NT2/D1 (cell line): ENCODE data around the gene BRPF3.
A peak's percentile ranks its signal among the peaks of the same experiment; 100 is the strongest.

Source experiments
- DNase-seq: peaks from one replicate; pipeline ENCODE4 v3.0.0-alpha.2; 2011; ENCODE audit warnings: low read depth, low spot score
- H3K27me3 ChIP-seq: 2 replicates; pipeline ENCODE4 v1.6.0; 2011; ENCODE audit warnings: mild to moderate bottlenecking; ENCODE audit not compliant: insufficient read length, insufficient read depth
- H3K36me3 ChIP-seq: 2 replicates; pipeline ENCODE4 v1.6.1; 2011; ENCODE audit warnings: mild to moderate bottlenecking, low read length, mixed read lengths; ENCODE audit not compliant: insufficient read depth, insufficient read length
- H3K4me1 ChIP-seq: 2 replicates; pipeline ENCODE4 v1.5.1; 2011; ENCODE audit not compliant: insufficient read depth, insufficient read length
- H3K4me3 ChIP-seq: 2 replicates; pipeline ENCODE4 v1.5.1; 2011; ENCODE audit warnings: low read depth; ENCODE audit not compliant: insufficient read length
- H3K9ac ChIP-seq: 2 replicates; pipeline ENCODE4 v1.6.0; 2011; ENCODE audit warnings: low read depth; ENCODE audit not compliant: insufficient read length
- H3K9me3 ChIP-seq: 2 replicates; pipeline ENCODE4 v1.5.1; 2011; ENCODE audit warnings: mild to moderate bottlenecking, low read length; ENCODE audit not compliant: insufficient read depth
- SUZ12 ChIP-seq: IDR thresholded peaks from 2 replicates; pipeline ENCODE4 v1.6.1; 2011; ENCODE audit not compliant: insufficient read length, insufficient read depth; ENCODE audit errors: extremely low read depth
- YY1 ChIP-seq: IDR thresholded peaks from 2 replicates; pipeline ENCODE4 v1.6.1; 2011; ENCODE audit not compliant: insufficient read length, insufficient read depth
- ZNF274 ChIP-seq: IDR thresholded peaks from 2 replicates; pipeline ENCODE4 v1.6.1; 2011; ENCODE audit warnings: mild to moderate bottlenecking, low read depth, low read length

Gene BRPF3

GRCh38 chr6:36186199-36186598 is 10.3 kb upstream of the BRPF3 start:
- H3K9me3 ChIP-seq = no peaks in the 10 kb centered on the region
- TF ChIP-seq YY1 (no peak), ZNF274 (no peak), SUZ12 (no peak)
- no peak for DNase-seq
- H3K27me3 ChIP-seq = no peaks in the 10 kb centered on the region
- H3K9ac ChIP-seq = no peak overlapping the region
- no peaks in the 10 kb centered on the region for H3K4me1 ChIP-seq
- H3K36me3 ChIP-seq = no peaks in the 10 kb centered on the region
- no peak overlapping the region for H3K4me3 ChIP-seq

DNA sequence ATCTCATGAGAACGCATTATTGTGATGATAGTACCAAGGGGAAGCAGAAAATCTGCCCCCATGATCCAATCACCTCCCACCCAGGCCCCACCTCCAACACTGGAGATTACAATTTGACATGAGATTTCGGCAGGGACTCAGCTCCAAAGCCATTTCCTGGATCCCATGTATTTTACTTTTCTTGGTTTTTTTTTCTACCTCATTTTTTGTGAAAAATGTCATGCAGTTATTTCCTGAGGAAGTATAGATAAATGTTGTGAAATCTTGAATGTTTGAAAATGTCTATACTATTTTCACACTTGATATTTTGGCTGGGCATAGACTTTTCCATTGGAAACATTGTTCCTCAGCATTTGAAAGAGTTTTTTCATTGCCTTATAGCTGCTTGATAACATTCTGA is 9.1 kb upstream of the BRPF3 start:
- Histone ChIP-seq H3K27me3 (no peaks in the 10 kb centered on the region), H3K9ac (no peak overlapping the region), H3K36me3 (no peaks in the 10 kb centered on the region), H3K4me1 (no peaks in the 10 kb centered on the region), H3K4me3 (no peak overlapping the region), H3K9me3 (no peaks in the 10 kb centered on the region)
- DNase-seq = no peak
- TF ChIP-seq ZNF274 = no peak

- Histone ChIP-seq H3K36me3 (peaks cover 27% of the 10 kb centered on the region), H3K27me3 (no peaks in the 10 kb centered on the region), H3K4me1 (no peaks in the 10 kb centered on the region), H3K4me3 (peak overlapping the region; percentile 67), H3K9me3 (no peaks in the 10 kb centered on the region), H3K9ac (peak overlapping the region; percentile 92)
- no peak for DNase-seq
- TF ChIP-seq ZNF274 (no peak), SUZ12 (no peak), YY1 (no peak)
Observed at GRCh38 chr6:36195471-36196112, 952 bp upstream of the BRPF3 start.

DNA sequence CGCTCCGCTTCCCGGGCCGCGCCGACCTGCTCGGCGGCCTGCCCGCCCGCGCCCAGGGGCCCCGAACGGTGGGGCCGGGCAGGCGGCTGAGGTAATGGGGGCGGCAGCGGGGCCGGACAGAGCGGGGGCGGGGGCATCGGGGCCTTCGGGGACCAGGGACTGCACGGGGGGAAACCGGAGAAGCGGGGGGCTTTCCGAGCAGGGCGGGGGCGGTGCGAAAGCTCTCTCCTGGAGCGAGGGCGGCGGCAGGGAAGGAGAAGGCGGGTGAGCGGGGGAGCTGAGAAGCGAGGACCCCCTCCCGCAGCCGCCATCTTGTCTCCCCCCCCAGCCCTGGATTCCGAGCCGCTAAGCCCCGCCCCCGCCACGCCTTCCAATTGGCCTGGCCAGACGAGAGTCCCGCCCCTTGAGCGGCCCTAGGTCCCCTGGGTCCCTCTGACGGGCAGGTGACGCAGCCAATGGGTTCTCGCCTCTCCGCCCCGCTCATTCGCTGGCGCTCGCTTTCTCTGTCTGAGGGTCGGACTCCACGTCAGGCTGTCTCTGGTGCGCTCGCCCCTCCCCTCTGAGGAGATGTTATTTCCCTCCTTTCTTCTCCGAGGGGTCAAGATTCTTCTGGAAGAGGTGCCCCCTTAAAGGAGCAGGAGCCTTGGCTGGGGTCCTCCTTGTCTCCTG is 470 bp downstream of the BRPF3 start:
- Histone ChIP-seq H3K36me3 (peaks cover 42% of the 10 kb centered on the region), H3K4me3 (peak overlapping the region; percentile 67), H3K4me1 (no peaks in the 10 kb centered on the region), H3K9me3 (no peaks in the 10 kb centered on the region), H3K9ac (peak overlapping the region; percentile 92), H3K27me3 (no peaks in the 10 kb centered on the region)
- TF ChIP-seq ZNF274 (no peak), SUZ12 (no peak), YY1 (peak; percentile 66)
- peak; percentile 94 for DNase-seq

GRCh38 chr6:36197739-36198221 is 1.2 kb downstream of the BRPF3 start:
- no peaks in the 10 kb centered on the region for H3K27me3 ChIP-seq
- H3K4me3 ChIP-seq = peak overlapping the region; percentile 67
- peaks cover 49% of the 10 kb centered on the region for H3K36me3 ChIP-seq
- no peaks in the 10 kb centered on the region for H3K4me1 ChIP-seq
- TF ChIP-seq SUZ12 = no peak
- no peak for TF ChIP-seq ZNF274
- no peak for TF ChIP-seq YY1
- no peak overlapping the region for H3K9ac ChIP-seq
- no peaks in the 10 kb centered on the region for H3K9me3 ChIP-seq
- DNase-seq = no peak

- H3K27me3 ChIP-seq = no peaks in the 10 kb centered on the region
- TF ChIP-seq ZNF274 = no peak
- TF ChIP-seq SUZ12 = no peak
- TF ChIP-seq YY1 = no peak
- DNase-seq = no peak
- H3K9ac ChIP-seq = no peak overlapping the region
- peaks cover 61% of the 10 kb centered on the region for H3K36me3 ChIP-seq
- H3K9me3 ChIP-seq = no peaks in the 10 kb centered on the region
- H3K4me1 ChIP-seq = no peaks in the 10 kb centered on the region
- no peak overlapping the region for H3K4me3 ChIP-seq
Observed at GRCh38 chr6:36198986-36199385, 2.4 kb downstream of the BRPF3 start.

DNA sequence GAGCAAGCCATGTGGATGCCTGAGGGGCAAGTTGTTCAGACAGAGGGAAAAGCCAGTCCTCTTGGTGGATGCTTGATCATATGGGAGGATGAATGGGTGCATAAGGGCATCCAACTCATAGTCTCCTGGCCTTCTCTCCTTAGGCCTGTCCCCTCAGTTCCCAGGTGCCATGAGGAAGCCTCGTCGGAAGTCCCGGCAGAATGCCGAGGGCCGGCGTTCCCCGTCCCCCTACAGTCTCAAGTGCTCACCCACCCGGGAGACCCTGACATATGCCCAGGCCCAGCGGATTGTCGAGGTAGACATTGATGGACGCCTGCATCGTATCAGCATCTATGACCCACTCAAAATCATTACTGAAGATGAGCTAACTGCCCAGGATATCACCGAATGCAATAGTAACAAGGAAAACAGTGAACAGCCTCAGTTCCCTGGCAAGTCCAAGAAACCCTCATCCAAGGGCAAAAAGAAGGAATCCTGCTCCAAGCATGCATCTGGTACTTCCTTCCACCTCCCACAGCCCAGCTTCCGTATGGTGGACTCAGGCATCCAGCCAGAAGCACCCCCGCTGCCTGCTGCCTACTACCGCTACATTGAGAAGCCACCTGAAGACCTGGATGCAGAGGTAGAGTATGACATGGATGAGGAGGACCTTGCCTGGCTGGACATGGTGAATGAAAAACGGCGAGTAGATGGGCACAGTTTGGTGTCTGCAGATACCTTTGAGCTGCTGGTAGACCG is 3.8 kb downstream of the BRPF3 start:
- Histone ChIP-seq H3K4me3 (no peak overlapping the region), H3K9me3 (no peaks in the 10 kb centered on the region), H3K36me3 (peaks cover 75% of the 10 kb centered on the region), H3K27me3 (no peaks in the 10 kb centered on the region), H3K4me1 (no peaks in the 10 kb centered on the region), H3K9ac (no peak overlapping the region)
- TF ChIP-seq YY1 = no peak
- TF ChIP-seq ZNF274 = no peak
- TF ChIP-seq SUZ12 = no peak
- DNase-seq = no peak
